GM21619 (cell line): ENCODE results near the gene SLC35B3.
"Not testable (repeated sequence)": the region's sequence is repeated elsewhere in the genome, so short reads cannot be mapped to it uniquely, and the experiment has no call there.

ENCODE experiments used
- ATAC-seq: cut with Tn5 transposase; IDR thresholded peaks from one replicate; pipeline ENCODE4 v1.9.1; 2021; ENCODE audit not compliant: unreplicated experiment

Gene SLC35B3

GRCh38 chr6:8415280-8415679 lies 20.1 kb downstream of the SLC35B3 start:
- no peak for ATAC-seq

- ATAC-seq, result no peak
These were observed 20.5 kb downstream of the SLC35B3 start for GRCh38 chr6:8414844-8415243.

GRCh38 chr6:8405946-8406345 lies 29.4 kb downstream of the SLC35B3 start:
- not testable (repeated sequence) for ATAC-seq

GRCh38 chr6:8402546-8402945 lies 32.8 kb downstream of the SLC35B3 start:
- ATAC-seq, result no peak

- no peak for ATAC-seq
These were observed 34.7 kb downstream of the SLC35B3 start for GRCh38 chr6:8400663-8401062.

GRCh38 chr6:8392569-8392968 lies 42.8 kb downstream of the SLC35B3 start:
- ATAC-seq, result no peak

GRCh38 chr6:8391934-8392333 lies 43.4 kb downstream of the SLC35B3 start:
- no peak for ATAC-seq

- ATAC-seq, result no peak
These were observed 46.1 kb downstream of the SLC35B3 start for GRCh38 chr6:8389036-8389818.

- no peak for ATAC-seq
These were observed 47.4 kb downstream of the SLC35B3 start for GRCh38 chr6:8387942-8388437.

GRCh38 chr6:8383584-8383983 lies 51.8 kb downstream of the SLC35B3 start:
- ATAC-seq, result no peak

GRCh38 chr6:8382434-8382833 lies 52.9 kb downstream of the SLC35B3 start:
- ATAC-seq, result no peak

GRCh38 chr6:8375916-8376315 lies 59.4 kb downstream of the SLC35B3 start:
- no peak for ATAC-seq
